NCI-H510A treated with DMSO at 0.1 percent for 48 hours (cell line): ENCODE measurements around the gene CEP128.

ENCODE experiments used
- DNase-seq: peaks from one replicate; lab custom pipeline; 2025; lab: John Stamatoyannopoulos, UW

Gene CEP128

GRCh38 chr14:80664576-80664975 lies 277.0 kb downstream of the CEP128 start:
- no peak for DNase-seq

DNA sequence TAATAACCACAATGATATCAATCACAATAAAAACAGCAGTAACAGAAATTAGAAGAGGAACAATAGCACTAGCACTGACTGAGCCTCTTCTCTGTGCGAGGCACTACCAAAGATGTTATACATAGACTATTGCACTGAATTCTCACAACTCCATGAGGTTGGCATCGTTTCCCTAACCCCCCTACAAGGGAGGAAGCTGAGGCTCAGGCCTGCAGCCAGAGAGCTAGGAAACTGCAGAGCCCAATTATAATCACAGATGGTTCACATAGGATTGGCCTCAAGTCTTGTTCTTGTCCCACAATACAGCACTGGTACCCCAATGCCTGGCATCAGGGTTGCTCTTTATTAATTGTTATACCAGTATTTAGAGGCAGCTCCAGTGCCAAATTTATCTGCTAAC lies 278.0 kb downstream of the CEP128 start:
- DNase-seq, result no peak

DNA sequence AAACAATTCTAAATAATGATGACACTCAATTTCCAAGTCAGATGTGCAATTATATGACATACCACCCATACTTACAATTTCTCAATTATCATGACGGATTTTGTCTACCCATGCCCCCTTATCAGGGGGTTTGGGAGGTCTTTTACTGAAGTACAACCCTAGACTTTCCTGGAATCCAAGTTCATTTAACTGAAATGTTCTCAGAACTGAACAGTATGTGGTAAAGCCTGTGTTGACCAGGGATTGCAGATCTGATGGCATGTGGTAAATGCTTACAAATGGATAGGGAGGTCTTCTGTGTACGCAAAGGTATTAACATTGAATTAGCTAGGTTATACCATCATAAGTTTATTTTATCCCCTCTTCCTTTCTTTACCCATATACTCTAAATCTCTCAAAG lies 281.8 kb downstream of the CEP128 start:
- no peak for DNase-seq

DNA sequence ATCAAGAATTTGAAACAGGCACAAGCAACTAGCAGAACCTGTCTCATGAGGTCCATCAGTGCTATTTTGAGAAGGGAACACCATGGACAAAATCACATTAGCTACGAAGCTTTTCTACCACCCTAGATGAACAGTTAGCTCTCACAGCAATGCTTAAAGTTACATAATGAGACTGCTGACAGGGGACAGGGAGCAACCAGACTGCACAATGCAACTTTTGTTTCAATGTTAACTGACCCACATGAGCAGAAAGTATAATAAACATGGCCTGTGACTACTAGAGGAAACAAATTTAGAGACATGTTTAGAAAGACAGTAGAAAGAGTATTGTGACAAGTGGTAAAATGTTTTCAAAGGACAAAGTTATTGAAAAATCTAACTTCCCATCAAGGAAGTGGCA lies 282.8 kb downstream of the CEP128 start:
- no peak for DNase-seq

DNA sequence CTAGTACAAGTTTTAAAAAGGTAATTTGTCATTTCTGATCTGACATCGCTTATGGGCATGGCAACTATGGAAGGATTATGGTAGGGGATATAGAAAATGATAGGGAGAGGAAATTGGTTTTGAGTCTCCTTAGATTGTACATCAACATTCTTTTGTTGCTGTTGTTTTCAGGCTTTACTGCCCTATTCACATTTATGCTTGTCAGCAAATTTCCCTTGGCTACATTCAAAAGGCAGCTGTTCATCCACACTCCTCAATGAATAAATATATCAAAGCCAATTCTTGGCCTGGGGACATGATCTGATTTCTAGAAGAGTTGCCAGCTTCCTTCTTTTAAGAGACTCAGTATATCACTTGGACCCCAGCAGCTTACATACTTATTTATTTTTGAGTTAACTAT lies 283.4 kb downstream of the CEP128 start:
- no peak for DNase-seq

DNA sequence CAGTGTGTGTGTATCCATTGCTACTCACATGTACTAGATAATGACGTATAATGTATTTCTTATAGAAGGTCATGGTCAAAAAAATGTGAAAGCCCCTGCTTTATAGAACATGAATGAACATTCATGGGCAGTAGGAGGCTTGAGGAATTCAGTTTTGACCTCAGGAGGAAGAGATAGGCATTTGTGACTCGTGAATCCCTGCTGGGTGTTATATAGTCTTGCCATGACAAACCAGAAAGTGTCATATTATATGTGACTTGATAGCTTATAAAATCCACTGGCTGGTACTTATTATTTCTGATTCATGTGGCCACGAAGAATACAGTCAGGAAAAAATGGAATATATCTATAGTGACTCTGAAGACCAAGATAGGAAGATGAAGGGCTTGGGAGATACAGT lies 287.6 kb downstream of the CEP128 start:
- DNase-seq, result no peak

DNA sequence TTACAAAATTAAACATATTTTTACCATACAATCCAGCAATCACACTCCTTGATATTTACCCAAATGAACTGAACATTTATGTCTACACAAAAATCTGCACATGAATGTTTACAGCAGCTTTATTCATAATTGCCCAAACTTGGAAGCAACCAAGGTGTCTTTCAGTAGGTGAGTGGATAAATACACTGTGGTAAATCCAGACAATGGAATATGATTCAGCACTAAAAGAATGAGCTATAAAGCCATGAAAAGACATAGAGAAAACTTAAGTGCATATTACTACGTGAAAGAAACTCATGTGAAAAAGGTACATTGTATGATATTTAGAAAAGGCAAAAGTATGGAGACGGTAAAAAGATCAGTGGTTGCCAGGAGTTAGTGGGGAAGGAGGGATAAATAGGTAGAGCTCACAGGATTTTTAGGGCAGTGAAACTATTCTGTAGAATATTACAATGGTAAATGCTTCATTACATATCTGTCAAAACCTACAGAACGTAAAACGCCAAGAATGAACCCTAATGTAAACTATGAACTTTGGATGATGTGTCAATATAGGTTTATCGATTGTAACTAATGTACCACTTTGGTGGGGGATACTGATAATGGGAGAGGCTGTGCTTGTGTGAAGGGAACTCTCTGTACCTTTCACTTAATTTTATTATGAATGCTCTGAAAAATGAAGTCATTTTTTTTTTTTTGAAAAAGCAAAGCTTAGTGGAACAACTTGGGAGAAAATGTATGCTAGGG lies 295.7 kb downstream of the CEP128 start:
- no peak for DNase-seq

GRCh38 chr14:80644826-80645225 lies 296.7 kb downstream of the CEP128 start:
- no peak for DNase-seq

DNA sequence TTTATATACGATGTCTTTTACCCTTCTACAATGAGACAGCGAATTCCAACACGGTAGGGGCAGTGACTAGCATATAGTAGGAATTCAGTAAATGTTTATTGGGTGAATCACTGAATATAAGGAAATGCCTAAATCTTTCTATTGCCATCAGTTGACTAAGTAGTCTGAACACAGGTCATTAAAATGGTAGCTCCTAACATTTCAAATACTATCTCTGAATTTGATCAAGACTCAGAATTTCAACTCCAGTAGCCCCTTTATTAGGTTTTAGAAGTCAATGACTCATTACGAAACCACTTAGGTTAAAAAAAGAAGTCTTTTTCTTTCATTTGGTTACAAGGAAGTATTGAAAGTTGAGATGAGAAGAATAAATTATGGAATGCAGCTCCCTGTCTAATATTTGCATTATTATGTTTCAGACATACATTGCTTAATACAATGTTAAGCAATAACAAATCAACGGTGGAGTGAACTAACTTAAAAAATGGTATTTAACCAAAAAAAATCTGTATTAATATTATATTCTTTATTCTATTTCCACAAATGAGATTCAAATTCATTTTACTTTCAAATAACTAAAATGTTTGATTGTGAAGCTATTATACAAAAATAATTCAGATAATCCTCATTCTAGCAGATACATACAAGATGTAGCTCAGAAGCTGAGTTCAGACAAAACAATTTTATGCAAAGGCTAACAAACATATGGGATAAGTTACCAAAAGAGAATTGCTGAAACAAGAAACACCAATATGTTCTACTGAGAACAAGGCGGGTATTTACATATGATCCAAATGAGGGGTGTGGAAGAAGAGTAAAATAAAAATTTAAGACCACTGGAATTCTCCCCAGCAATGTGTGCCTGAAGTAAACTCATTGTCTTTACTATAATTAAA lies 302.7 kb downstream of the CEP128 start:
- DNase-seq, result no peak

DNA sequence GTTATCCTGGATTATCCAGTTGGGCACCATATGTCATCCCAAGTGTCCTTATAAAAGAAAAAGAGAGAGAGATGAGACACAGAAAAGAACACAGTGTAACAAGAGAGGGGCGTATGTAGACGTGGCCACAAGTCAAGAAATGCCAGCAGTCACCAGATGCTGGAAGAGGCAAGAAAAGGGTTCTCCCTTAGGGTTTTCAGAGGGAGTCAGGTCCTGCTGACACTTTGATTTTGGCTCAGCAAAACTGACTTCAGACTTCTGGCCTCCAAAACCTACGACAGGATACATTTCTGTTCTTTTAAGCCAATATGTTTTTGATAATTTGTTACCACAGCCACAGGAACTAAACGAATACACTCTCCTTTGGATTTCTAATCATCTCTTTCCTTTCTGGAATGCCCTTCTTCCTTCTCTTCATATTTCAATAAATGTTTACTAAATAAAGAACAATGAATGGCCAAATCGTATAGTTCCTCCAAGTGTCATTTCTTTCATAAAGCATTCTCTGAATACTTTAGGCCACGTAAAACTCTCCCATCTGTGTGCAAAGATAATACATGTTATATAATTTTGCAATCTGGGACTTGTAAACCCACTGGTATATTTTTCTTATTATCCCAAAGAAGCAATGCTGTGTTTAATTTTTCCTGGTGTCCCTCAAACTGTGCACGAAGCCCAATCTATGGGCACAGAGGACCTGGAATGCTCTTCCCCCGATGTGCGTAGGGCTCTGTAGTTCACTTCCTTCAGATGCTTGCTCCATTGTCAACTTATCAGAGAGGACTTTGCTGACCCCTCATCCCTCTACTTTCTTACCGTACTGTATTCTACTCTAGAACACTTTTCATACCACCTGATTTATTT lies 303.6 kb downstream of the CEP128 start:
- no peak for DNase-seq

DNA sequence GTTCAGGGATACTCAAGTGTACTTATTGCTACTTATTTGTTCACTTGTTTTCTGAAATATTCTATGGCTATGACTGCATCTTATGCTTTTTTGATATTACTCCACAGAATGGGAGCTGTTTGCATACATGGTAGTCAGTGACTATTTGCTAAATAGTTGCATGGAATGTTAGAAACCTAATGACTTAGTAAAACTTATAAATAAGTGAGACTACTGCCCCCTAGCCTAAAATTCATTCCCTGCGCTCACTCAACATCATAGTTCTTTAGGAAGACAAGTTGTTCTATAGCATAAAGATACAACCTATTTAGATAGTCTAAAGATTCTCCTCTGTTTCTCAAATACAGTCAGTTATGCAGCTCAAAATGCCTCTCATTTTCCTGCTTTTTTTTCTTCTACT lies 305.5 kb downstream of the CEP128 start:
- DNase-seq, result no peak

DNA sequence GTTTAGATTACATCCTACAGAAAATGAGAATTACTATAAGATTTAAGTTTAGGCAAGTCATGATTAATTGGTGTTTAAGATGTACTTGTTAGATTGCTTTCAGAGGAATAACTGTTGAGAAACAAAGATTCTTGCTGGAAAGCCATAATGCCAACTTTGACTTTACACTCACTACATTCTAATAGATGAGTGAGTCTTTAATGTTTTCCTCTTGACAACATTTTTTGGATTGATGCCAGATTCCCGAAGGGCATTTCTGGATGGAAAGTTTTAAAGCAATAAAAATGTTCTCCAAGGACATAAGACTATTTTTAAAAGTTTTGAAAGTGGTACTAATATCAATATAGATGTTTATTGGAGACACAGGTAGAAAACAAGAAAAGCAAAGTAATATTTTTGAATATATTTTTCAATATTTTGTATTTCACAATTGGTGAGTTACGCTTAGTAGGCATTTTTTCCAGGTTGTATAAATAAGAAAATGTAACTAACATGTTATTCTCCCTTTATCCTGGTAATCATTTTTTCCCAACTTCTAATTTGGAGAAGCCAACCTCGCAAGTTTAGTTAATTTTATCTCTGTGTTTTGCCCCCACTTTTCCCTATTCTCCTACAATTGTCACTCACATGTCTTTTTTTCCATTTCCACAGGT lies 307.3 kb downstream of the CEP128 start:
- no peak for DNase-seq

DNA sequence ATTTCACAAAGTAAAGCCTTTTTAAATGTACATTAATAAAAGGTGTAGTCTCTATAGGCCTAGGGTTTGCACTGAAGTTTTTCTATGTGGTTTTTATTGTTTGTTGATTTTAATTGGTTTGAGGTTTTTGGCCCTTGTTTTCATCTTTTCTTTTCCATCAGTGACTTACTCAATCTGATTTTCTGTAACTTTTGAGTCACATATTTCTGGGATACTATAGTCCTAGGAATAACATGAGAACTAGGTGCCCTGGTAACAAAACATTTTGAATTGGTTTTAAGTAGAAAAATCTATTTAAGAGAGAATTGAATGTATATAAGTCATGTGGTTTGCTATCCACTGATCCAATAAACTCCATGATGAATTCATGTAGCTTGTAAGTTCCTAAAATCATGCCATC lies 311.9 kb downstream of the CEP128 start:
- no peak for DNase-seq

DNA sequence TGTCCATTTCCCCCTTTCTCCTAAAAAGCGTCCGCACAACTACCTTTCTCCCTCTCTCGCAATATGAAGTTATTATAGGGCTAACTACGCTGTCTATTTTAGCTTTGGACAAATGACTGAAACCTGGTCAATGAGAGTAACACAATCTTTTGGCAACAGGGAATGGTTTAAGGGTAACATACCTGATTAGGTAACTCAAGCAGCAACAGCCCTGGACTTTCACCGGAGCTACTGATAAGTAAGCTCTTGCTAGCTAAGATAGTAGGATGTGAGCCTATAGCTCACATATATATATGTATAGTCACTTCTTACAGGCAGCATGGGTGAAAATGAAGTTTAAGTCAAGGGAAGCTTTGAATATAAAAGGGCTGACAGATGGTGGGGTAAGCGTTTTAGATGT lies 313.0 kb downstream of the CEP128 start:
- DNase-seq, result no peak

DNA sequence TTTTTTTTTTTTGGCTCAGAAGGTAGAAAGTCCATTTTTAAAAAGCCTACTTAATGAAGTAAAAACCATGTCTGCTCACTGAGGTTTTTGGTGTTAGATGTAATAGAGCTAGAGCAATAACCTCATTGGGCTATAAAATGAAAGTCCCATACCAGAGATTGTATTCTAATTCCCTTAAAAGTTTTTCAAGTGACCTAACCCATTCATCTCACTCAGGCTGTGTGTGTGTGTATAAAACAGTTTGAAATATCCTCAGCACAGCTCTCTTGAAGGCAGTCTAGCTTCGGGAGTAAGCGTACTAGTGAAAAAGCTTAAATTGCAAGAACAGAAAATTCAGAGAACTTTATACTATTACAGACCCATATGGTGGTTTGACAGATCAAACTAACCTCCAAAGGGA lies 313.8 kb downstream of the CEP128 start:
- DNase-seq, result no peak

GRCh38 chr14:80624581-80624980 lies 317.0 kb downstream of the CEP128 start:
- no peak for DNase-seq

DNA sequence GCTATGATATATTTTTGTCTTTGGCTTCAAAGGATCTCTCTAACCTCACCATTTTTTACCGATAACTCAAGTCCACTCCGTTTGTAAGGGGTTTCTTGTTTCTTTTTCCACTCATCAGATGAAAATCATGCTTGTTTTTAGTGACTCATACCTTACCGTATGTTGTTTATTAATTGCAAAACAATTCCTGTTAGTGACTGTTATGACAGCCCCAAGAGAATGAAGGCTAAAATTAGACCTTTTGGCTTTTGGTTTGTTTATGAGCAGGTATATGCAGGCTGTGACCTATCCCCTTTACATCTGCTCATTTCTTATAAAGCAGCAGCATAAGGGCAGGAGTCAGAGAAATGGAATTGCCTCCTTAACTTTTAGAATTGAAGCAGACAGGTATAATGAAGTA lies 319.8 kb downstream of the CEP128 start:
- DNase-seq, result no peak

GRCh38 chr14:80620434-80620833 lies 321.1 kb downstream of the CEP128 start:
- no peak for DNase-seq

- no peak for DNase-seq
Measured at GRCh38 chr14:80618751-80619329, 322.7 kb downstream of the CEP128 start.

DNA sequence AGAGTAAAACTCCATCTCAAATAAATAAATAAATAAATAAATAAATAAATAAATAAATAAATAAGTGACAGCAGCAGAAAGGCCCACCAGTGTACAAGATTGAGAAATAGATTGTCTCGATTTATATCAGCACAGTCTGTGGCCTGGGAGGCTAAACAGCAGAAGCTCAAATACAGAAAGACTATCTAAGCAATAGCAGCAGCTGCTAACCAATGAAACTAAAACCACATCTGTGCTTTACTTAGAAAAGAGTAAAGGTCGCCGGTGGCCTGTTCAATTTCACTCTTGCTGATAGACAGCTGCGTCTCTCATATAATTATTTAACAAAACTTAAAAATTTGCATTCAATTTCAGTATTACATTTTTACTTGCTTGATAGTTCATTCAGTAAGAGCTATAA lies 325.7 kb downstream of the CEP128 start:
- no peak for DNase-seq

DNA sequence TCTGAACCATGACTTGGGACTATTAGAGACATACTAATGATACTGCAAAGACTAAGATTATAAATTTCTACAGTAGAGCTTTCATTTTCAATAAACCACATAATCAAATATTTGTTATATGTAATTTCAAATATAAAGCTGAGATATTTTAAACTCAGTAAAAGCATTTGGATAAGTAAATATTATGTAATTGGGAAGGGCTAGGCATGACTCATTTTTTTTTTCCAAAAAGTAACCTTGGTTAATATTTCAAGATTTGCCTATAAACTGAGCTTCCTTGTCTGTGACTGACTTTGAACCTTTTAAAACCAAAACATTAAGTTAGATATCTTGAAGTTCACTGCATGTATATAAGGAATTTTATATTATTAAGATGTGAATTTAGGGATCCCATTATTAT lies 332.5 kb downstream of the CEP128 start:
- no peak for DNase-seq

- DNase-seq, result no peak
Measured at GRCh38 chr14:80608563-80608962, 333.0 kb downstream of the CEP128 start.
